GM19099 (cell line): Measurements from ENCODE around the gene PLEKHM2.

Source experiments
- POLR2A ChIP-seq: IDR thresholded peaks from 3 replicates; pipeline ENCODE4 v1.6.1; 2011; ENCODE audit warnings: low read depth; ENCODE audit not compliant: insufficient read length; ENCODE audit errors: extremely low read depth

The PLEKHM2 gene

GRCh38 chr1:15708486-15709137 is 24.5 kb downstream of the PLEKHM2 start:
- TF ChIP-seq POLR2A = no peak

- no peak for TF ChIP-seq POLR2A
These were observed 25.1 kb downstream of the PLEKHM2 start for GRCh38 chr1:15709226-15709625.

- TF ChIP-seq POLR2A = no peak
These were observed 28.0 kb downstream of the PLEKHM2 start for GRCh38 chr1:15712168-15712567.

- no peak for TF ChIP-seq POLR2A
These were observed 30.5 kb downstream of the PLEKHM2 start for GRCh38 chr1:15714406-15715136.

GRCh38 chr1:15717418-15718125 is 33.5 kb downstream of the PLEKHM2 start:
- TF ChIP-seq POLR2A = no peak

- TF ChIP-seq POLR2A = no peak
These were observed 34.1 kb downstream of the PLEKHM2 start for GRCh38 chr1:15718199-15718601.

- TF ChIP-seq POLR2A = no peak
These were observed 35.4 kb downstream of the PLEKHM2 start for GRCh38 chr1:15719381-15720120.

- TF ChIP-seq POLR2A = no peak
These were observed 36.7 kb downstream of the PLEKHM2 start for GRCh38 chr1:15720861-15721260.

- no peak for TF ChIP-seq POLR2A
These were observed 38.3 kb downstream of the PLEKHM2 start for GRCh38 chr1:15722411-15722810.

GRCh38 chr1:15722836-15723532 is 38.9 kb downstream of the PLEKHM2 start:
- no peak for TF ChIP-seq POLR2A

- no peak for TF ChIP-seq POLR2A
These were observed 39.6 kb downstream of the PLEKHM2 start for GRCh38 chr1:15723631-15724246.

GRCh38 chr1:15724949-15725880 is 41.1 kb downstream of the PLEKHM2 start:
- no peak for TF ChIP-seq POLR2A

- TF ChIP-seq POLR2A = no peak
These were observed 42.4 kb downstream of the PLEKHM2 start for GRCh38 chr1:15726508-15726907.
